VCaP (cell line): ENCODE results near the gene HLA-DQA1.
"Not testable (repeated sequence)": the region's sequence is repeated elsewhere in the genome, so short reads cannot be mapped to it uniquely, and the experiment has no call there.

Experiments
- H3K27ac ChIP-seq: fragments of 450-650 bp; 2 replicates; pipeline ENCODE4 v1.5.1; 2017
- TF ChIP-seq, protein P1 (sequence below): fragments of 450-650 bp; conservative IDR thresholded peaks from 2 replicates; pipeline ENCODE4 v1.5.1; 2017; ENCODE audit warnings: mild to moderate bottlenecking, moderate library complexity

The HLA-DQA1 gene

DNA sequence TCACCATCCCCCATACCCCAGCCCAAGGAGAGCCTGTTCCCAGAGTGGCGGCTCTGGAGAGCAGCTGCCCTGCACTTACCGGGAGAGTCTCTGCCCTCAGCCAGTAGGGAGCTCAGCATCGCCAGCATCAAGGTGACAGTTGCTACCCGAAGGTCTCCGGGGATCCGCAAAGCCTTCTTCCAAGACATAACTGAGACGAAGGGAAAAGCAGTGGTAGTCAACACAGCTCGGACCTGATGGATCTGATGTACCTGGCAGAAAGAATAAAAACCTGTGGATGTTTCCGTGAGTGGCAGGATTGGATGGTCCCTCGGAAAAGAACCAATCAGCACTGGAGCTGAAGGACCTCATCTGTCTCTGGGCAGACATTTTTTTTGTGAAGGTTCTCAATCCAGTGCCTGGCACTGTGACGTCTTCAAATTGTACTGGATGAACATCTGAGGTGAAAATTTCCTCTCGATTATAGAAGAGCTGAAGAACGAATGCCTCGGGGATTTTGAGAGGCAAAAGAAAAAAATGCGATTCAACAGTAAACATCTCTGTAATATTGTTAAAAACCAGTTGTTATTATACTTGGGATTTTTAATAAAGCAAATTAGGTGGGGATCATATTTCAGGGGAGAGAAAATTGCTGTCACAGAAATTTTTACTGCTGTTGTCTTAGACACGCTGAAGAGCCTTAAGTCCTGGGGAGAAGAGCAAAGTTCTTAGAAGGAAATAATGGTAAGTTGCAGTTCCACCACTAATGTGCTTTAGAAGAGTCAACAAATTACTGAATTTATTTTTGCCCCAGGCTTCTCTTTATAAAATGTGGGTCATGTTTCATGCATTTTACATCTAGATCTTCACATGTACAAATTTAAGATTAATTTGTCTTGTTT, 29.5 kb downstream of the HLA-DQA1 start, which contains the start of gene HLA-DQB1:
Gene HLA-DQB1, minus strand, starts transcription at position 238 of the 881 bp plus-strand sequence. Its CDS starts 50 bp downstream, at position 188.
- TF ChIP-seq, protein P1, sequence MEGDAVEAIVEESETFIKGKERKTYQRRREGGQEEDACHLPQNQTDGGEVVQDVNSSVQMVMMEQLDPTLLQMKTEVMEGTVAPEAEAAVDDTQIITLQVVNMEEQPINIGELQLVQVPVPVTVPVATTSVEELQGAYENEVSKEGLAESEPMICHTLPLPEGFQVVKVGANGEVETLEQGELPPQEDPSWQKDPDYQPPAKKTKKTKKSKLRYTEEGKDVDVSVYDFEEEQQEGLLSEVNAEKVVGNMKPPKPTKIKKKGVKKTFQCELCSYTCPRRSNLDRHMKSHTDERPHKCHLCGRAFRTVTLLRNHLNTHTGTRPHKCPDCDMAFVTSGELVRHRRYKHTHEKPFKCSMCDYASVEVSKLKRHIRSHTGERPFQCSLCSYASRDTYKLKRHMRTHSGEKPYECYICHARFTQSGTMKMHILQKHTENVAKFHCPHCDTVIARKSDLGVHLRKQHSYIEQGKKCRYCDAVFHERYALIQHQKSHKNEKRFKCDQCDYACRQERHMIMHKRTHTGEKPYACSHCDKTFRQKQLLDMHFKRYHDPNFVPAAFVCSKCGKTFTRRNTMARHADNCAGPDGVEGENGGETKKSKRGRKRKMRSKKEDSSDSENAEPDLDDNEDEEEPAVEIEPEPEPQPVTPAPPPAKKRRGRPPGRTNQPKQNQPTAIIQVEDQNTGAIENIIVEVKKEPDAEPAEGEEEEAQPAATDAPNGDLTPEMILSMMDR: no peak
- no peak within 1 kb of the TSS for H3K27ac ChIP-seq

DNA sequence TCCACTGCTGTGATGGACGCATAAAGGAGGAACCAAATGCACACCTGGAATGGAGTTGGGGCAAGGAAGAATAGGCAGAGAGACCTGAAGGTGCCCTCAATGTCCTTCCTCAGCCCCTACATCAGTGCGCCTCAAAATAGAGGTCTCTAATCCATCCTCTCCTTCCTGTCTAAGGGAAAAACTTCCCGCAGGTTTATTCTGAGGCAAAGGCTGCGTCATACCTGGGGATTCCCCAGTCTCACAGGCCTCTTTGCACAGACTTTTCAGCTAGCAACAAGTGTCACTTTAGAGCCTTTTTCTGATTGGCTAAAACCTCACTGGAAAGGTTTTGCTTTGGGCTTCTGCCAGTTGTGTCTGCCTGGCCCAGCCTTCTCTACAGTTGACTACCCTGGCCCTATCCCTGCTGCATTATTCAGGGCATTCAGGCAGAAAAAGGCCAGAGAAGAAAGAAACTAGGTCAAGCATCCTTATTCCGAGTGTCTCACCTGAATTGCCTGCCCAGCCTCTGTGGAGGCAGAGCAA, 31.1 kb downstream of the HLA-DQA1 start:
- TF ChIP-seq, protein P1: no peak
- H3K27ac ChIP-seq: no peak overlapping the region

DNA sequence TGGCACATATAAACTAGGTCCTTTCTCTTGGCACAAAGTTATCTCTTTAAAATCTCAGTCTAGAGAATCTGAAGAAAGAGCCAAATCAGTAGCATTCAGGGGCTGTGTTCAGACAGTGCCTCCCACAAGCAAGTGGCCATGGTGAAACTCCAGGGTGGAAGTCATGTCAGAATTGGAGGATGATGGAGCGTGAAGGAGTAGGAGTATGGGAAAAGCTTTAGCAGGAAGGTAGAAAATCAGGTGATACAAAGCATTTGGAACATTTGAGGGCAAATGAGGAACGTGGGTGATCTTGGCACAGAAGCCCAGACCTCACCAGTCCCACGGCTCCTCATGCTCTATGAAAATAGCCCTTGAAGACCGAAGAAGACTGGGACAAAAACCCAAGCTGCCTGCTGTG, 32.0 kb downstream of the HLA-DQA1 start:
- H3K27ac ChIP-seq: no peak overlapping the region
- TF ChIP-seq, protein P1: no peak

DNA sequence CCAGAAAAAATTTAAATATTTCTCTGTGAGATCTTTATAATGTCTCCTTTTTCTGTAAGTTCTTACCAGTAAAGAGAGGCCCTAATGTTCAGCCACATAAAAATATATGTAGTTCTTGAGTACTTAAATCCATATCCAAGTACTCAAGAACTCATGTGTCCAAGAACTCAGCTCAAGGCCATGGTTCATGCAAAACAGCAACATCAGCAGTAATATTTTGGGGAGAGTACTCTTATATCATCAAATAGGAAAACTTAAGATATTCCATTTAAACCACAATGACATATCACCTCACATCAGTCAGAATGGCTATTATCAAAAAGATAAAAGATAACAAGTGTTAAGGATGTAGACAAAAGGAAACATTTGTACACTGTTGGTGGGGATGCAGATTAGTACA, 32.7 kb downstream of the HLA-DQA1 start:
- no peak overlapping the region for H3K27ac ChIP-seq
- TF ChIP-seq, protein P1: no peak

DNA sequence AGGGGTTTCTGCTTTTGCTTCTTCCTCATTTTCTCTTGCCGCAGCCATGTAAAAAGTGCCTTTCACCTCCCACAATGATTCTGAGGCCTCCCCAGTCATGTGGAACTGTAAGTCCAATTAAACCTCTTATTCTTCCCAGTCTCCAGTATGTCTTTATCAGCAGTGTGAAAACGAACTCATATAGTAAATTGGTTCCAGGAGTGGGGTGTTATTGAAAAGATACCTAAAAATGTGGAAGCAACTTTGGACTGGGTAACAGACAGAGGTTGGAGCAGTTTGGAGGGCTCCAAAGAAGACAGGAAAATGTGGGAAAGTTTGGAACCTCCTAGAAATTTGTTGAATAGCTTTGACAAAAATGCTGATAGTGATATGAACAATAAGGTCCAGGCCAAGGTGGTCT, 34.7 kb downstream of the HLA-DQA1 start:
- not testable (repeated sequence) for H3K27ac ChIP-seq

DNA sequence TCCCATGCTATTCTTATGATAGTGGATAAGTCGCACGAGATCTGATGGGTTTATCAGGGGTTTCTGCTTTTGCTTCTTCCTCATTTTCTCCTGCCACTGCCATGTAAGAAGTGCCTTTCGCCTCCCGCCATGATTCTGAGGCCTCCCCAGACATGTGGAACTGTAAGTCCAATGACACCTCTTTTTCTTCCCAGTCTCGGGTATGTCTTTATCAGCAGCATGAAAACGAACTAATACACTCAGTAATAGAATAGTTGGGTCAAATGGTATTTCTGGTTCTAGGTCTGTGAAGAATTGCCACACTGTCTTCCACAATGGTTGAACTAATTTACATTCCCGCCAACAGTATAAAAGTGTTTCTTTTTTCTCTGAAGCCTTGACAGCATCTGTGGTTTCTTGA, 36.9 kb downstream of the HLA-DQA1 start:
- H3K27ac ChIP-seq: not testable (repeated sequence)

DNA sequence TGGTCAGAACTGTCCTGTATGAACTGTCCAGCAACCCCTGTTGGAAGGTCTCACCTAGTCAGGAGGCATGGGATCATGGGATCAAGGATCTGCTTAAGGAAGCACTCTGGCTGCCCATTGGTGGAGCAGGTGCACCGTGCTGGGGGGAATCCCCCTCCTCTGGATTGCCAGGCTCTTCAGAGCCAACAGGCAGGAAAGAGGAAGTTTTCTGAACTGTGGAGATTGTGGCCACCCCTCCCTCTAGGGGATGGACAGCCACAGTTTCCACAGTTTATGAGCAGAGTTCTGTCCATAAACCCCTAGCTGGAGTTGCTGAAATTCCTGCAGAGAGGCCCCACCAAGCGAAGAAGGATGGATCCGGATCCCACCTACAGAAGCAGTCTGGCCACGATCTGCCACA, 42.3 kb downstream of the HLA-DQA1 start:
- TF ChIP-seq, protein P1: no peak
- H3K27ac ChIP-seq: no peak overlapping the region

DNA sequence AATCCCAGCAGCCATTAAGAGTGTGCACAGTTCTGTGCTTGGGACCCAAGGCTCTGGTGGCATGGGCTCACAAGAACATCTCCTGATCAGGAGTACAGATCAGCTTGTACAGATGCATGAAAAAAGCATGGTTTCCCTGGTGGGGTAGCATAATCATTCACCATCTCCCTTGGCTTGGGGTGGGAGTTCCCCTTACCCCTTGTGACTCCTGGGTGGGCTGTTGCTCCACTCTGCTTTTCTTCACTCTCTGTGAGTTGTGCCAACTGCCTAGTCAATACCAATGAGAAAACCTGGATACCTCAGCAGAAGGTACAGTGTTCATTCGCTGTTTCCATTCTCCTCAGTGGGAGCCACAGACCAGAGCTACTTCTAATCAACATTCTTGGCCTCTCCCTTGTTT, 42.8 kb downstream of the HLA-DQA1 start:
- no peak overlapping the region for H3K27ac ChIP-seq
- TF ChIP-seq, protein P1: no peak
